NCI-H2081 (cell line): Measurements from ENCODE around the gene PARD6A.

ENCODE experiments used
- DNase-seq, 2 experiments: peaks; one replicate each; lab custom pipeline; 2025; lab: John Stamatoyannopoulos, UW

The PARD6A gene

GRCh38 chr16:67653789-67654402 is 6.9 kb upstream of the PARD6A start:
- no peak for DNase-seq

- DNase-seq: no peak
Measured at GRCh38 chr16:67654403-67654911, 6.3 kb upstream of the PARD6A start.

- no peak for DNase-seq
Measured at GRCh38 chr16:67655363-67655762, 5.4 kb upstream of the PARD6A start.

GRCh38 chr16:67656344-67657016 is 4.3 kb upstream of the PARD6A start:
- no peak for DNase-seq

DNA sequence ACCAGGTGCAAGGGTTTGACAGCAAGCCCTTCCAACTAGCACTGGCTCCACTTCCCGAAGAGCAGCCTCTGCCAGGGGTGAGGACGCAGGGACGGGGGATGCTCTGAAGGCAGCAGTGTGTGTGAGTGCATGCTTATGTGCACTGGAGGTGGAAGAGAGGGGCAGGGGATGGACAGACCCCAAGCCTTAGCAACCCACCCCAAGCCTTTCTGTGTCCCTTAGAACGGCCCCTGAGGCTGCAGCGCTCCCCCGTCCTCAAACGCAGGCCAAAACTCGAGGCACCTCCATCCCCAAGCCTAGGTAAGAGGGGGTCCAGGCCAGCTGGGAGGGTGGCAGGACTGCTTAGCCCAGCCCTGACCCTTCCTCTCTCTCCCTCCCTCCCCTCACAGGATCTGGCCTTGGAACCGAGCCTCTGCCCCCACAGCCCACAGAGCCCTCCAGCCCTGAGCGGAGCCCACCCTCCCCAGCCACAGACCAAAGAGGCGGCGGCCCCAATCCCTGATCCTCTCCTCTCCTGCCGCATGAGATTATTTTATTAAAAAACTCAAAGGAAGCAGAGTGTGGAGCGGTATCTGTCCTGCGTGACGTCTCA is 3.6 kb upstream of the PARD6A start:
- DNase-seq: no peak

DNA sequence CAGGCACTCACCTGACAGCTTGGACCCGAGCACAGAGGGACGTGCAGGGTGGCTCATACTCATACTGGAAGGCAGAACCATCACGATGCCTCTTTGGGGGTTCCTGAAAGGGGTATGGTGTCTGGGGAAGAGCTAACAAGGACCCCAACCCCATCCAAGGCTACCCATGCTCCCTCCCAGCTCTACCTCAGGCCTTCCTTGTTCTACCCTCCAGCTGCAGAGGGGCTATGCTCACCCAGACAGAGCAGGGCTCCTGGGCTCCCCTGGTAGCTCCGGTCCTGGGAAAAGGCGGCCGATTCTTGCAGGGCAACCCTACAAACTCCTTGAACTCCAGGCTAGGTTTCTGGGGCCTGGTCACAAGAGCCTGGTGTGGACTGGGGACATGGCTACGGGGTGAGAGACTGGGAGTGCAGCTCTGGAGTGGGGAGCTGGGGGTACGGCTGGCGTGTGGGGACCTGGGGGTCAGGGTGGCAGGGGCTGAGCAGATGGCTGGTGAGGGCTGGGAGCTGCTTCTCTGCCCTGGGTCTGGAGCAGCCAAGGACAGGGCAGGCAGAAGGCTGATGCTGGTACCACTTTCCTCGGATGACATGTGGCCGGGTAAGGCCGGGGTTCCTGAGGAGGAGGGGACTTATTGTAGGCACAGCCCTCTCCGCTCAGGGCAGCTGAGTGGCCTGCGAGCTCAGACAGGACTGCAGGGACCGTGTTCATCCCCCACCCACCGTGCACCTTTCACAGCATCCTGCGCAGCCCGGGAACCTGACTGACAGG is 2.8 kb upstream of the PARD6A start:
- DNase-seq: no peak

DNA sequence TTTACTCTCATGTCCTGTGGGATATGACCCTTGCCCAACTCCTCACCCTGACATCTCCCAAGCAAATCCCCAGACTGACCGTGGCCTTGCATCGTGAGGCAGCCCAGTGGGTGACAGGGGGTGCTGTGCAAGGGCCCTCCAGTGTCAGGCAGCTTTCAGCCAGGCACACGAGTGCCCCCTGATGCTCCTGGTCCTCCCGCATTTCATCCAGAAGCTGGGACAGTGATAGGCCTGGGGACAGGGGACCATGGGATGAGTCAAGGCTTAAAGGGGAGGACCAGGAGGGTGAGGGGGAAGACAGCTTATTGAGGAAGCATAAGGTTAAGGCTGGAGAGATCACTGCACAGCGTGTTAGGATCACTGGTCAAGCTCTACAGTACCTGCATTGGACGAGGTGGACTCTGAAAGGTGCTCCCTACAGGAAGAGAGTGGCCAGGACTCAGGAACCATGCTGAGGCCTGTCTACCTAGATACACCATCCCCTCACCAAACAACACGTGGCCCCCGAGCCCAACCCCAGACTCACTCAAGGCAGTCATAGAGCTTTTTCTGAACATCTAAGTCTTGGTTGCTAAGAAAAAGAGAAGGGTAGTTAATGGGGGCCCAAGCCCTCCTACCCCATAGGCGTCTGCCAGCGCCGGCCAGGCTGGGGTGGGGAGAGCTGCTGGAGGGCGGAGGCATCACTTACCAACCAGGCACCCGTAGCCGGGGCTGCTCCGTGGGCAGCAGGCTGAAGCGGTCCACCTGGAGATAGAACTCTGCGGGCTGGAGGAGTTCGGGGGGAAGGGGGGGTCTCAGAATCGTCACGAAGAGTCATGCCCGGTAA is 1.7 kb upstream of the PARD6A start:
- DNase-seq: no peak

DNA sequence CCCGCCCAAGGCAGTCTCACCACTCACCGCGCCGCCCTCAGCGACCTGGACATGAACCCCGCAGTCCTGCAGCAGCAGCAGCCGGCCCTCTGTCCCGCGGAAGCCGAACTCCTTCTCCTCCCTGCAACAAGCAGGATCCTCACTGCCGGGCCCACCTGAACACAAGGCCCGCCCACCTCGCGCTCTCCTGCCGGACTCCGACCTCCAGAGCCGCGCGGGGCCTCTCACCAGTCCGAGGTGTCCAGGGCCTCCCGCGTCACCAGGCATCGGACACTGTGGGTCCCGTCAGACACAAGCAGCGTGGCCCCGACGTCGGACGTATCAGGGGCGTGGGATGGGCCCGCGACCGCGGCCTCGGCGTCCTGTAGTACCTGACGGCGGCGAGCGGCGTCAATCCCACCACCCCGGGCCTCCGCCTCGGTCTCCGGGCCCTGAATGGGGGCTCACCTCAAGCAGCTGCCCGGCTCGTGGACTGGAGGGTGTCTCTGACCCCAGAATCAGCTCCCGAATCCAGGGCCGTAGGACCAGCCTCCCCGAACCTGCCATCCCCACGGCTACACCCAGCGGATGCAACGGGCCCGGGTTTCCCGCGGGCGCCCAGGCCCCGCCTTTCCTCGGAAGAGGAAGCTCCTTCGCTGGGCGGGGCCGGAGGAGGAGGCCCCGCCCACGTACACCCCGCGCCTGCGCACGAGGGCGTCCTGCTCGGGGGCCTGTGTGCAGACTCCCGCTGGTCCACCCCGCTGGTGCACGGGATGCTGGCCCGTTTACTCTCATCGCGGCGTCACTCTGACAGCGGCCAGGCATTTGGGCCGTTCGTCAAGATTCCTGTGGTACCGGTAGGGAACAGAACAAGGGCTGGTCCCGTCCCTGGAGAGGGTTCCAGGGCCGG is 841 bp upstream of the PARD6A start, which contains the start of gene ACD:
Gene ACD, minus strand, starts transcription at position 586 of the 889 bp plus-strand sequence. Its CDS starts 40 bp downstream, at position 546.
- peak; percentile 88 to 89 for DNase-seq

DNA sequence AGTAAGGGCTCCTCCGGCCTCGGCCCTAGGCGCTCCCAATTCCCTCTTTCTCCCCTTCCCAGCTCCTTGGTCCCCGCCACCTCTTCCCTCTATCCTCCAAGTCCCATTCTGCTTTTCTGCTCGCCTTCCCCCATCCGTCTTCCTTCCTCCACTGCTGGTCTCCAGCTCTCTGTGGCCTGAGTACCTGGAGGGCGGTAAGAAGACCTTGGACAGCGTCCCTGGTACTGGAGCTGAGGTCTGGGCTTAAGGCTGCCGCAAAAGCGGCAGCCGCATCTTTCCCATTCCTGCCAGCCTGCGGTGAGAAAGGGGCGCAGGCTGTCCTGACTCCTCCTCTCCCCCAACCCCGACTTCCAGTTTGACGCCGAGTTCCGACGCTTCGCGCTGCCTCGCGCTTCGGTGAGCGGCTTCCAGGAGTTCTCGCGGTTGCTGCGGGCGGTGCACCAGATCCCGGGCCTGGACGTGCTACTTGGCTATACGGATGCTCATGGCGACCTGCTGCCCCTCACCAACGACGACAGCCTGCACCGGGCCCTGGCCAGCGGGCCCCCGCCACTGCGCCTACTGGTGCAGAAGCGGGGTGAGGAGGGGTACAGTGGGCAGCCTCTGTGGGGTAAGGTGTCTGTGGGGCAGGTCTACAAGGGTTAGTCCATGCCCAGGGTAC is 471 bp downstream of the PARD6A start:
- peak in 1 of 2 experiments; percentile 4 for DNase-seq

GRCh38 chr16:67661886-67662652 is 1.3 kb downstream of the PARD6A start:
- DNase-seq: no peak

- DNase-seq: no peak
Measured at GRCh38 chr16:67662653-67663010, 1.9 kb downstream of the PARD6A start.

GRCh38 chr16:67663151-67663876 is 2.6 kb downstream of the PARD6A start:
- peak; percentile 17 to 20 for DNase-seq

DNA sequence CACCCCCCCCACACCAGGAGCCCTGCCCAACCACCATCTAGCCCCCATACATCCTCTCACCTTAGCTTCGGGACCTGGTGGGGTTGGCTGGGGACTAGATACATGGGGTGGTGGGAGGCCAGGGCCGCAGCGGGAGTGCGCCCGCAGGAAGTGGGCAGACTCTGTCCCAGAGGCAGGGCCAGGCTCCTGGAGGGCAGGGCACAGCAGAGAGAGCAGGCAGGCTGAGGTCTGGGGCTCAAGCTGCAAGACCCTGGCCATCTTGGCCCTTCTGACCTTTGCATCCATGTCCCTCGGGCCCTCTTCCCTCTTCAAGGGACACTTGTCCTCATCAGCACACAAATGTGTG is 3.1 kb downstream of the PARD6A start:
- no peak for DNase-seq

GRCh38 chr16:67664258-67664657 is 3.5 kb downstream of the PARD6A start:
- no peak for DNase-seq

DNA sequence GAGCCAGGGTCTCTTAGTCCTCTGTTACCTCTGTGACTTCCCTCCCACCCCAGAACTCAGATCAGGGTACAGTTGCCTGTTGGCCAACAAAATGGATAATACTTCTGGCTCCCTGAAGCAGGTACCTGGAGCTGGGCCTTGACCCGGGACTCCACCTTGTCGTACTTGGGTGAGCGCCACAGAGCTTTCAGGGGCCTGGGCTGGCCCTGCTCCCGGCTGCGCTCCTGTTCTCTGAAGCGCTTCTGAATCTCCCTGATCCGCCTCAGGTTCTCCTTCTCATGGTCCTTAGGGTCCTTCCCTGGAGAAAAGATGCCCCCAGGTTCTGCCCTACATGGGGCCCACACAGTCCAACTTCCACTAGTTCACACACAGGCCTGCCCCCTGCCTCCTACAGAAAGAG is 4.1 kb downstream of the PARD6A start:
- DNase-seq: no peak

GRCh38 chr16:67665598-67665997 is 4.8 kb downstream of the PARD6A start:
- DNase-seq: no peak

GRCh38 chr16:67666032-67666551 is 5.3 kb downstream of the PARD6A start:
- DNase-seq: peak in 1 of 2 experiments; percentile 2
